Activated B cell treated with CpG ODN at 0.5 μM for 24 hours (primary cell): ENCODE measurements around the gene EPHA4. TPM values are rescaled to one million over a fixed set of nuclear protein-coding genes. Genes with fewer than 3 reads are reported as not detected.
A peak's percentile ranks its signal among the peaks of the same experiment; 100 is the strongest.

Experiments used
- ATAC-seq: fragments of 200-7000 bp; cut with Tn5 transposase; one replicate; pipeline ENCODE4 v1.10.0; 2021; ENCODE audit warnings: low read depth, mild to moderate bottlenecking, moderate library complexity
- CTCF ChIA-PET: fragments of 350-600 bp; sonication (Branson Sonifier 250); formaldehyde crosslinking; loops from one replicate; lab custom pipeline; 2021; ENCODE audit warnings: antibody characterized with exemption; lab: Charles Lee
- POLR2A ChIA-PET: fragments of 350-600 bp; sonication (Branson Sonifier 250); formaldehyde crosslinking; loops from one replicate; lab custom pipeline; 2021; ENCODE audit warnings: antibody characterized with exemption; lab: Charles Lee
- DNase-seq: peaks from one replicate; pipeline ENCODE4 v3.0.0; 2022
- H3K27ac Mint-ChIP-seq: one replicate; pipeline ENCODE4 v1.8.0; 2020; ENCODE audit warnings: mixed read lengths
- H3K27me3 Mint-ChIP-seq: one replicate; pipeline ENCODE4 v1.8.0; 2021; ENCODE audit warnings: mixed read lengths
- H3K36me3 Mint-ChIP-seq: one replicate; pipeline ENCODE4 v1.8.0; 2021; ENCODE audit warnings: low read depth, mixed read lengths
- H3K4me1 Mint-ChIP-seq: one replicate; pipeline ENCODE4 v1.8.0; 2021; ENCODE audit warnings: mixed read lengths
- H3K4me3 Mint-ChIP-seq: one replicate; pipeline ENCODE4 v1.8.0; 2020; ENCODE audit warnings: mild to moderate bottlenecking, mixed read lengths
- H3K9me3 Mint-ChIP-seq: one replicate; pipeline ENCODE4 v1.8.0; 2020; ENCODE audit warnings: mixed read lengths
- CTCF ChIP-seq: fragments of 200-600 bp; IDR thresholded peaks from one replicate; pipeline ENCODE4 v1.8.0; 2022; ENCODE audit warnings: antibody characterized with exemption, mild to moderate bottlenecking
- intact Hi-C: fragments of 100-400 bp; cut with micrococcal nuclease; formaldehyde crosslinking; loops from one replicate; pipeline ENCODE4 v1.15.1; 2024
- total RNA-seq: library from RNA; stranded (reverse); gene quantifications from 2 replicates; pipeline ENCODE4 v1.2.3, GENCODE V29; 2022

The EPHA4 gene
- total RNA-seq, 1 donor from 2014 or later = 26.4 TPM

- intact Hi-C loops = no loop called here
- Mint-ChIP-seq H3K4me1 (peaks cover 31% of the 10 kb centered on the region), H3K9me3 (peaks cover 3% of the 10 kb centered on the region), H3K4me3 (no peak overlapping the region), H3K27ac (no peak overlapping the region), H3K36me3 (peaks cover 9% of the 10 kb centered on the region), H3K27me3 (no peaks in the 10 kb centered on the region)
- TF ChIP-seq CTCF = no peak
- ChIA-PET CTCF (no interaction called here), POLR2A (no interaction called here)
- DNase-seq = no peak
- no peak for ATAC-seq
Measured at GRCh38 chr2:221506469-221506868, 65.6 kb downstream of the EPHA4 start.

DNA sequence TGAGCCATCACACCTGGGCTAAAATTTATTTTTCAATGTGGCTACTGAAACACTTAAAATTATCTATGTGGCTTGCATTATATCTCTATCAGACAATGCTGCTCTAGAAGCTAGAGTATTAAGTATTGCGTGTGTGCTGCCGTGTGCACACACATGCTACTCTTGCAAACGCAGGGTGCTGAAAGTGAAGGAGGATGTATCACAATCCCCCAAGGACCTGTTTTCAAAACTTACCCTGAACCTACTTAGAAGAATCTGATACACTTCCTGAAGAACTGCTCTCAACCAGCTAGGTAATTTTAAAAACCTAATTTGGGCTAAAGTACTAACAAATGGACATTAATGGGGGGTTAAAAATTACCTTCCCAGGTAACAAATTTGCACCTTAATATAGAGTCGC is 66.5 kb downstream of the EPHA4 start:
- peaks cover 2% of the 10 kb centered on the region for H3K36me3 Mint-ChIP-seq
- H3K27ac Mint-ChIP-seq = no peak overlapping the region
- H3K27me3 Mint-ChIP-seq = no peaks in the 10 kb centered on the region
- ChIA-PET CTCF (no interaction called here), POLR2A (interaction anchor here (1.2 kb wide), 1 partner anchor 12 kb away, joined by 6 read pairs; no protein-coding TSS in a partner anchor)
- DNase-seq (no peak), ATAC-seq (peak; percentile 66)
- no peaks in the 10 kb centered on the region for H3K9me3 Mint-ChIP-seq
- no peak for TF ChIP-seq CTCF
- H3K4me3 Mint-ChIP-seq = no peak overlapping the region
- H3K4me1 Mint-ChIP-seq = peaks cover 23% of the 10 kb centered on the region
- intact Hi-C loops = no loop called here

- ATAC-seq = no peak
- ChIA-PET CTCF (no interaction called here), POLR2A (interaction anchor here (1.0 to 1.2 kb wide), 2 partner anchors 10 to 13 kb away, joined by 3 to 6 read pairs; no protein-coding TSS in a partner anchor)
- no peak for TF ChIP-seq CTCF
- no peak for DNase-seq
- intact Hi-C loops = no loop called here
- no peak overlapping the region for H3K27ac Mint-ChIP-seq
- H3K27me3 Mint-ChIP-seq = no peaks in the 10 kb centered on the region
- H3K9me3 Mint-ChIP-seq = no peaks in the 10 kb centered on the region
- peaks cover 24% of the 10 kb centered on the region for H3K4me1 Mint-ChIP-seq
- H3K4me3 Mint-ChIP-seq = no peak overlapping the region
- no peaks in the 10 kb centered on the region for H3K36me3 Mint-ChIP-seq
Measured at GRCh38 chr2:221504905-221505304, 67.2 kb downstream of the EPHA4 start.

DNA sequence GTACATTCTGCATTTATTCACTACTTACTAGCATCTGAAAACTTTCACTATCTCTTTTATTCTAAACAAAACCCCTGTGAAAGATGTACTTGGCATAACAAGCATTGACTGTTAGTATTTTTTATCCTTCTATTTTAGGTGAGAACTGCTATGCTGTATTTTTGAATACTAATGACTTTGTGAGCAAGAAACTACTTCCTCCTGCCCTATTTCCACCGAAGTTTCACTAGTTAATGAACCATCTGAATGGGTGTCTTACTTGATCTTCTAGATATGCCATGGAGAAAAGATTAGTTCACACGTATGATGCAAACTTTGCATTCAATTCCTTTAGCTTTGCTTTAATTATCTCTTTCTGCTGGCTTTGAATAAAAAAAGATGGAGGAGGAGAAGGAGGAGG is 68.1 kb downstream of the EPHA4 start:
- intact Hi-C loops = no loop called here
- no peak for DNase-seq
- CTCF ChIA-PET = no interaction called here
- Mint-ChIP-seq H3K4me3 (peak overlapping the region; percentile 44), H3K4me1 (peaks cover 24% of the 10 kb centered on the region), H3K27ac (peak overlapping the region; percentile 5), H3K27me3 (no peaks in the 10 kb centered on the region), H3K9me3 (no peaks in the 10 kb centered on the region), H3K36me3 (no peaks in the 10 kb centered on the region)
- POLR2A ChIA-PET = no interaction called here
- TF ChIP-seq CTCF = no peak
- ATAC-seq = peak; percentile 31

DNA sequence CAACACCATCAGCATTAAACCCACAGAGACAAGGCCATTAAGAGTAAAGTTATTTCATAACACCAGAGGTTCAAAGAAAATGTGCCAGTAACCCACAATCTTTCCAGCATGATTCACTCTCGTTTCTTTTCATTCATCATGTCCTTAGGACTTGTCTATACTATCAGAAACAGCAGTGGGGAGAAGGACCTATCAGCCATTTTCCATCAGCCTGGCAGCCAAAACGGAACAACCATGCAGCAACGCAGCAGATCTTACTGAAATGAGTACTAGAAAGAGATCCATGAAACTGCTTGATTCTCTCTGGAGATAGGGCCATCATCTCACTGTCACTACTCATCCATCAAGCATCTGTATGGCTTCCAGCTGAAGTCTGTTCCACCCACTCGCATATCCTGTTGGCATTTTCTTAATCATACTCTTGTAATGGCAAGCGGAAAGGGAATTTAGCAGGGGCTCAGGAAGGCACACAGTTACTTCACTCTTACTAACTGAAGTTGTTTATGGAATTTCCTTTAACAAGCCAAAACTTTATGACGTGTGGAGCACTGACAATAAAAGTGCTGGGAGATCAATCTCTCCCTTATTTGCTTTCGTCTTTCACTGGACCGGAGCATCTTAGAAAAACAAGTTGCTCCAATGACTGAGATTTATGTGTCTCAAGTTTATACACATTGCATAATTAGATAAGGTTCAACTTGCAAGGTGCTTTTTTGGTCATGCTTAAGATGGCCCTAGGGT is 69.7 kb downstream of the EPHA4 start:
- intact Hi-C loops = no loop called here
- Mint-ChIP-seq H3K4me3 (no peak overlapping the region), H3K36me3 (no peaks in the 10 kb centered on the region), H3K4me1 (peaks cover 30% of the 10 kb centered on the region), H3K27ac (no peak overlapping the region), H3K27me3 (no peaks in the 10 kb centered on the region), H3K9me3 (no peaks in the 10 kb centered on the region)
- POLR2A ChIA-PET = no interaction called here
- DNase-seq (no peak), ATAC-seq (no peak)
- CTCF ChIA-PET = no interaction called here
- TF ChIP-seq CTCF = no peak
